Activated T-cell treated with anti-CD3 and anti-CD28 coated beads for 1 hour (primary cell): ENCODE results near the gene TERT.

ENCODE experiments used
- DNase-seq: peaks from one replicate; pipeline ENCODE4 v3.0.0-alpha.2; 2020; ENCODE audit warnings: low read depth

TERT gene

GRCh38 chr5:1318659-1319251 lies 23.9 kb upstream of the TERT start:
- no peak for DNase-seq

- DNase-seq: no peak
Measured at GRCh38 chr5:1317921-1318565, 23.2 kb upstream of the TERT start.

- no peak for DNase-seq
Measured at GRCh38 chr5:1316588-1317340, 21.9 kb upstream of the TERT start.

GRCh38 chr5:1315709-1316587 lies 21.1 kb upstream of the TERT start:
- DNase-seq: peak; percentile 28

- DNase-seq: no peak
Measured at GRCh38 chr5:1315018-1315708, 20.3 kb upstream of the TERT start.

- DNase-seq: no peak
Measured at GRCh38 chr5:1314564-1314982, 19.7 kb upstream of the TERT start.

GRCh38 chr5:1312993-1313833 lies 18.3 kb upstream of the TERT start:
- DNase-seq: no peak

GRCh38 chr5:1312206-1312605 lies 17.3 kb upstream of the TERT start:
- peak; percentile 23 for DNase-seq

GRCh38 chr5:1311439-1312055 lies 16.7 kb upstream of the TERT start:
- no peak for DNase-seq

GRCh38 chr5:1310118-1310517 lies 15.2 kb upstream of the TERT start:
- DNase-seq: no peak

- no peak for DNase-seq
Measured at GRCh38 chr5:1304033-1304432, 9.2 kb upstream of the TERT start.

- no peak for DNase-seq
Measured at GRCh38 chr5:1302258-1302657, 7.4 kb upstream of the TERT start.

- no peak for DNase-seq
Measured at GRCh38 chr5:1300581-1301083, 5.8 kb upstream of the TERT start.

- no peak for DNase-seq
Measured at GRCh38 chr5:1299961-1300360, 5.1 kb upstream of the TERT start.

GRCh38 chr5:1299511-1299850 lies 4.6 kb upstream of the TERT start:
- DNase-seq: no peak

- DNase-seq: no peak
Measured at GRCh38 chr5:1298723-1299510, 4.0 kb upstream of the TERT start.

- no peak for DNase-seq
Measured at GRCh38 chr5:1298067-1298551, 3.2 kb upstream of the TERT start.

- DNase-seq: no peak
Measured at GRCh38 chr5:1297243-1297642, 2.4 kb upstream of the TERT start.

GRCh38 chr5:1295650-1296037 lies 776 bp upstream of the TERT start:
- DNase-seq: no peak
